ENCODE measurements around the gene TP53I13.

- TF ChIP-seq CTCF (conservative IDR thresholded peaks at IDR 0.05 in 1 of 2, IDR thresholded peaks at IDR 0.05 in 1 of 2; ENCODE audit: low read depth in 1 of 2, low read length in 2 of 2) (no peak), EZH2 (IDR thresholded peaks at IDR 0.05; ENCODE audit: low read length, missing control alignments) (no peak)
Observed at GRCh38 chr17:29557085-29557738, 11.3 kb upstream of the TP53I13 start.

Measured in fibroblast of lung (primary cell).